SH-SY5Y (cell line): ENCODE results near the gene HDGF.

Experiments
- GATA2 ChIP-seq: IDR thresholded peaks from 2 replicates; pipeline ENCODE4 v1.6.1; 2011; ENCODE audit warnings: mild to moderate bottlenecking, low read depth, low read length
- GATA3 ChIP-seq: IDR thresholded peaks from 2 replicates; pipeline ENCODE4 v1.6.1; 2011; ENCODE audit warnings: low read depth, mild to moderate bottlenecking, low read length, moderate library complexity

- TF ChIP-seq GATA2 (no peak), GATA3 (no peak)
Observed at GRCh38 chr1:156714830-156715229, 36.6 kb downstream of the HDGF start.
